Sigmoid colon (tissue), 7 donors: ENCODE data around the gene TNFRSF18. TPM values are rescaled to one million over a fixed set of nuclear protein-coding genes. Genes with fewer than 3 reads are reported as not detected.

ENCODE experiments used
- DNase-seq: peaks from one replicate; pipeline ENCODE4 v3.0.0-alpha.2; 2019
- H3K27ac ChIP-seq, 4 donors: fragments of 200-600 bp; sonication (generic); one replicate each; pipeline ENCODE4 v1.5.1; 2016 to 2019; ENCODE audit warnings: mild to moderate bottlenecking in 1 of 4
- H3K27me3 ChIP-seq, 3 donors: fragments of 200-600 bp; sonication (generic); one replicate each; pipeline ENCODE4 v1.5.1; 2019; ENCODE audit warnings: mild to moderate bottlenecking in 1 of 3
- H3K36me3 ChIP-seq, 4 donors: fragments of 200-600 bp; sonication (generic); one replicate each; pipeline ENCODE4 v1.5.1; 2016 to 2019
- H3K4me1 ChIP-seq, 4 donors: fragments of 200-600 bp; sonication (generic); one replicate each; pipeline ENCODE4 v1.5.1; 2017 to 2019
- H3K4me3 ChIP-seq, 4 donors: fragments of 200-600 bp; sonication (generic); one replicate each; pipeline ENCODE4 v1.5.1; 2017 to 2019; ENCODE audit warnings: mild to moderate bottlenecking in 2 of 4, moderate library complexity in 1 of 4
- H3K9me3 ChIP-seq, 4 donors: fragments of 200-600 bp in 3 of 4; sonication (generic) in 3 of 4; one replicate each; pipeline versions ENCODE4 v1.5.1 to v1.6.1; 2013 to 2019
- CTCF ChIP-seq, 4 experiments: fragments of 450-650 bp in 3 of 4; fragments of 200-600 bp in 1 of 4; IDR thresholded peaks; one replicate each; pipeline ENCODE4 v1.5.1; 2016 to 2019; ENCODE audit warnings: antibody characterized with exemption in 4 of 4, mild to moderate bottlenecking in 3 of 4, moderate library complexity in 2 of 4
- EP300 ChIP-seq, 4 donors: sonication (generic); formaldehyde crosslinking; IDR thresholded peaks; one replicate each; pipeline ENCODE4 v1.6.1; 2017; ENCODE audit warnings: antibody characterized with exemption in 4 of 4
- POLR2A ChIP-seq, 2 donors: fragments of 450-650 bp; IDR thresholded peaks; one replicate each; pipeline ENCODE4 v1.6.1; 2016; ENCODE audit warnings: antibody characterized with exemption in 2 of 2, mild to moderate bottlenecking in 2 of 2, moderate library complexity in 2 of 2
- POLR2AphosphoS5 ChIP-seq, 4 donors: sonication (generic); formaldehyde crosslinking; IDR thresholded peaks; one replicate each; pipeline ENCODE4 v1.6.1; 2017; ENCODE audit warnings: antibody characterized with exemption in 4 of 4
- WGBS, 2 donors: extraction: QIAGEN DNeasy Blood & Tissue Kit; methylation state at CpG; one replicate each; pipeline ENCODE4 v1.1.7; 2013; 5-methylcytosine and 5-hydroxymethylcytosine counted together
- intact Hi-C: fragments of 100-400 bp; cut with DNase I; formaldehyde crosslinking; loops from one replicate; pipeline ENCODE4 v1.15.1; 2023
- polyA plus RNA-seq, 3 donors: library from polyadenylated mRNA; stranded (reverse); fragments of 200-250 nt; gene quantifications; one replicate each; pipeline ENCODE4 v1.2.3, GENCODE V29; 2013
- total RNA-seq, 4 donors: library from RNA; depleted of rRNA; stranded (reverse); fragments of >200 nt; gene quantifications; one replicate each; pipeline ENCODE4 v1.1.0, GENCODE V29; 2016
- donor health status: healthy with polysubstance abuse.
- donor health status: Bipolar disorder and iron deficiency.
- donor health status: healthy.

The TNFRSF18 gene
- total and polyA plus RNA-seq, 7 donors = 0.71 to 3.9 (median 1.2) TPM; not detected in 4

- Histone ChIP-seq H3K4me1 (no peaks in the 10 kb centered on the region), H3K36me3 (no peaks in the 10 kb centered on the region), H3K27ac (no peak overlapping the region), H3K4me3 (no peak overlapping the region), H3K9me3 (no peaks in the 10 kb centered on the region), H3K27me3 (peaks cover 13 to 95% (median 89%) of the 10 kb centered on the region in 3 donors)
- no peak for DNase-seq
- intact Hi-C loops = no loop called here
- TF ChIP-seq POLR2AphosphoS5 (IDR thresholded peaks at IDR 0.05) (no peak), POLR2A (IDR thresholded peaks at IDR 0.05) (peak in 1 of 2 donors; percentile 24)
- 16 to 67% methylated on average over 20 of the region's 20 CpGs for WGBS, 2 donors
Measured at GRCh38 chr1:1167398-1167821, 39.0 kb downstream of the TNFRSF18 start.

GRCh38 chr1:1166642-1167397 lies 39.6 kb downstream of the TNFRSF18 start:
- intact Hi-C loops = no loop called here
- no peak for DNase-seq
- TF ChIP-seq POLR2AphosphoS5 (IDR thresholded peaks at IDR 0.05) = no peak
- 14 to 66% methylated on average over 44 of the region's 44 CpGs for WGBS, 2 donors
- no peak overlapping the region for H3K4me3 ChIP-seq
- no peaks in the 10 kb centered on the region for H3K9me3 ChIP-seq
- no peak overlapping the region for H3K27ac ChIP-seq
- H3K27me3 ChIP-seq = peaks cover 13 to 90% (median 84%) of the 10 kb centered on the region in 3 donors
- no peaks in the 10 kb centered on the region for H3K36me3 ChIP-seq
- no peaks in the 10 kb centered on the region for H3K4me1 ChIP-seq

- TF ChIP-seq POLR2A (IDR thresholded peaks at IDR 0.05) (no peak), CTCF (IDR thresholded peaks at IDR 0.05) (no peak), POLR2AphosphoS5 (IDR thresholded peaks at IDR 0.05) (no peak), EP300 (IDR thresholded peaks at IDR 0.05) (no peak)
- intact Hi-C loops = no loop called here
- Histone ChIP-seq H3K4me1 (no peaks in the 10 kb centered on the region), H3K9me3 (no peaks in the 10 kb centered on the region), H3K36me3 (no peaks in the 10 kb centered on the region), H3K27ac (peak overlapping the region in 1 of 4 donors; percentile 32), H3K4me3 (no peak overlapping the region), H3K27me3 (peaks cover 7 to 81% (median 76%) of the 10 kb centered on the region in 3 donors)
- no peak for DNase-seq
- WGBS, 2 donors = 10 to 53% methylated on average over 23 of the region's 23 CpGs
Measured at GRCh38 chr1:1165900-1166421, 40.4 kb downstream of the TNFRSF18 start.

GRCh38 chr1:1165485-1165884 lies 40.9 kb downstream of the TNFRSF18 start:
- H3K4me1 ChIP-seq = no peaks in the 10 kb centered on the region
- no peak overlapping the region for H3K4me3 ChIP-seq
- intact Hi-C loops = no loop called here
- H3K27me3 ChIP-seq = peaks cover 7 to 76% (median 71%) of the 10 kb centered on the region in 3 donors
- no peaks in the 10 kb centered on the region for H3K36me3 ChIP-seq
- 13 to 64% methylated on average over 12 of the region's 12 CpGs for WGBS, 2 donors
- no peak for DNase-seq
- peak overlapping the region in 1 of 4 donors; percentile 32 for H3K27ac ChIP-seq
- H3K9me3 ChIP-seq = no peaks in the 10 kb centered on the region
- TF ChIP-seq POLR2A (IDR thresholded peaks at IDR 0.05) (no peak), POLR2AphosphoS5 (IDR thresholded peaks at IDR 0.05) (no peak), EP300 (IDR thresholded peaks at IDR 0.05) (no peak), CTCF (IDR thresholded peaks at IDR 0.05) (no peak)

GRCh38 chr1:1164701-1165451 lies 41.5 kb downstream of the TNFRSF18 start:
- peaks cover 7 to 70% (median 65%) of the 10 kb centered on the region in 3 donors for H3K27me3 ChIP-seq
- intact Hi-C loops = no loop called here

More at GRCh38 chr1:1164701-1165451, 41.5 kb downstream of the TNFRSF18 start:
- no peak for TF ChIP-seq POLR2A (IDR thresholded peaks at IDR 0.05)
- no peak for TF ChIP-seq POLR2AphosphoS5 (IDR thresholded peaks at IDR 0.05)
- no peak for TF ChIP-seq EP300 (IDR thresholded peaks at IDR 0.05)
- TF ChIP-seq CTCF (IDR thresholded peaks at IDR 0.05) = no peak
- Histone ChIP-seq H3K9me3 (no peaks in the 10 kb centered on the region), H3K27ac (peak overlapping the region in 2 of 4 donors; percentile 17 to 32), H3K4me3 (peak overlapping the region in 1 of 4 donors; percentile 18), H3K4me1 (no peaks in the 10 kb centered on the region), H3K36me3 (no peaks in the 10 kb centered on the region)
- WGBS, 2 donors = 12 to 67% methylated on average over 48 of the region's 48 CpGs
- no peak for DNase-seq
